Measurements from ENCODE around the gene OSBPL1A. TPM values are rescaled to one million over a fixed set of nuclear protein-coding genes. Genes with fewer than 3 reads are reported as not detected.

Gene OSBPL1A
- total and polyA plus RNA-seq, 2 experiments from 2014 or later: 24.6 to 31.3 TPM

- DNase-seq (ENCODE audit: low spot score): no peak
- 90% methylated on average over 5 of the region's 5 CpGs for WGBS (ENCODE audit: low lambda C conversion rate, missing lambda C conversion rate)
- Histone ChIP-seq H3K9me3 (ENCODE audit: low read depth) (no peaks in the 10 kb centered on the region), H3K9me2 (replicated peaks; ENCODE audit: insufficient read depth) (no peaks in the 10 kb centered on the region), H3K4me2 (no peak overlapping the region), H3K27me3 (no peaks in the 10 kb centered on the region), H3K27ac (no peak overlapping the region), H3K4me1 (ENCODE audit: insufficient read depth) (no peaks in the 10 kb centered on the region), H3K4me3 (no peak overlapping the region), H4K20me1 (ENCODE audit: insufficient read depth, poor library complexity, severe bottlenecking) (no peaks in the 10 kb centered on the region), H2AFZ (no peak overlapping the region), H3K36me3 (replicated peaks; ENCODE audit: insufficient read depth, low read depth) (no peaks in the 10 kb centered on the region), H3K79me2 (peaks cover 26% of the 10 kb centered on the region)
- TF ChIP-seq EZH2phosphoT487 (IDR thresholded peaks at IDR 0.05; ENCODE audit: low read depth, severe bottlenecking, unreplicated experiment) (no peak), EZH2 (IDR thresholded peaks at IDR 0.05; ENCODE audit: borderline replicate concordance) (no peak)
- TF ChIP-seq, protein P1, sequence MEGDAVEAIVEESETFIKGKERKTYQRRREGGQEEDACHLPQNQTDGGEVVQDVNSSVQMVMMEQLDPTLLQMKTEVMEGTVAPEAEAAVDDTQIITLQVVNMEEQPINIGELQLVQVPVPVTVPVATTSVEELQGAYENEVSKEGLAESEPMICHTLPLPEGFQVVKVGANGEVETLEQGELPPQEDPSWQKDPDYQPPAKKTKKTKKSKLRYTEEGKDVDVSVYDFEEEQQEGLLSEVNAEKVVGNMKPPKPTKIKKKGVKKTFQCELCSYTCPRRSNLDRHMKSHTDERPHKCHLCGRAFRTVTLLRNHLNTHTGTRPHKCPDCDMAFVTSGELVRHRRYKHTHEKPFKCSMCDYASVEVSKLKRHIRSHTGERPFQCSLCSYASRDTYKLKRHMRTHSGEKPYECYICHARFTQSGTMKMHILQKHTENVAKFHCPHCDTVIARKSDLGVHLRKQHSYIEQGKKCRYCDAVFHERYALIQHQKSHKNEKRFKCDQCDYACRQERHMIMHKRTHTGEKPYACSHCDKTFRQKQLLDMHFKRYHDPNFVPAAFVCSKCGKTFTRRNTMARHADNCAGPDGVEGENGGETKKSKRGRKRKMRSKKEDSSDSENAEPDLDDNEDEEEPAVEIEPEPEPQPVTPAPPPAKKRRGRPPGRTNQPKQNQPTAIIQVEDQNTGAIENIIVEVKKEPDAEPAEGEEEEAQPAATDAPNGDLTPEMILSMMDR (IDR thresholded peaks at IDR 0.05; ENCODE audit: poor library complexity): no peak
Measured at GRCh38 chr18:24244698-24245097, 152.9 kb downstream of the OSBPL1A start.

DNA sequence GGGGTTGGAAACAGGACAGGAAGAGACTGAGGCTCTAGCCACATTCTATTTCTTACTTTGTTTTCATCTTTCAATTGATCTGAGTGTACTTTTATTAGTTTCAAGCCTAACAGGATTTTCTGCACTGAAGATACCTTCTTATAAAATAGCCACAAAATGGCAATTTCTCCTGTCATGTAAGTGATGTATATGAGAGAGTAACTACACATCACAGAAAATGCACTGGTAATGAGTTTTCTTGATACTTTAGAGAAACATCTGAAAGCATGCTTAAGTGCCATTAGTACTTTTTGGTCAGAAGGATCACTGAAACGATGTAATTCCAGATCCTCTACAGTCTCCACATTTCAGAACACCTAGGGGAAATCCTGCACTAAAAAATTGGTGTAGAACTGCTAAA lies 153.9 kb downstream of the OSBPL1A start:
- H3K27ac ChIP-seq: no peak overlapping the region
- H3K79me2 ChIP-seq: peaks cover 24% of the 10 kb centered on the region
- H4K20me1 ChIP-seq (ENCODE audit: insufficient read depth, poor library complexity, severe bottlenecking): no peaks in the 10 kb centered on the region
- H3K4me3 ChIP-seq: no peak overlapping the region
- TF ChIP-seq, protein P1 (IDR thresholded peaks at IDR 0.05; ENCODE audit: poor library complexity): no peak
- TF ChIP-seq EZH2phosphoT487 (IDR thresholded peaks at IDR 0.05; ENCODE audit: low read depth, severe bottlenecking, unreplicated experiment) (no peak), EZH2 (IDR thresholded peaks at IDR 0.05; ENCODE audit: borderline replicate concordance) (no peak)
- WGBS (ENCODE audit: low lambda C conversion rate, missing lambda C conversion rate): 54% methylated on average over 1 of the region's 1 CpG
- H3K9me2 ChIP-seq (replicated peaks; ENCODE audit: insufficient read depth): no peaks in the 10 kb centered on the region
- H3K36me3 ChIP-seq (replicated peaks; ENCODE audit: insufficient read depth, low read depth): no peaks in the 10 kb centered on the region
- no peaks in the 10 kb centered on the region for H3K4me1 ChIP-seq (ENCODE audit: insufficient read depth)
- no peak overlapping the region for H3K4me2 ChIP-seq
- no peak for DNase-seq (ENCODE audit: low spot score)
- H2AFZ ChIP-seq: no peak overlapping the region
- H3K27me3 ChIP-seq: no peaks in the 10 kb centered on the region
- H3K9me3 ChIP-seq (ENCODE audit: low read depth): no peaks in the 10 kb centered on the region

DNA sequence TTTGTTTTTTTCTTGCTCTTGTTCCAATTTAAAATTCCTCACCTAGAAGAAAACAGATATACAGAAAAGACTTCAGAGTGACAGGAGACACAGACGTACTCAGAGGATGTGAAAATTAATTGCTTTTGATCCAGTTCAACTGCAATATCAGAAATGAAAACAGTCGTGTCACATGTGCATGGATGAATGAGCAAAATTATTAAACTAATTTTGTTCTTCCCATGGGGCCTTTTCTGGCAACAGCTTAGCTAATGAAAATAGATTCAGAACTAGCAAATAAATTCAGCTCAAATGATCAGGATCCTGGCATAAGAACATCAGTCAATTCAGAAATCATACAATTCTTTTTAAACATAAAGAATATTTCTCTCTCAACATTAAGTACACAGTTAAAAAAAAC lies 158.3 kb downstream of the OSBPL1A start:
- no peak for TF ChIP-seq EZH2phosphoT487 (IDR thresholded peaks at IDR 0.05; ENCODE audit: low read depth, severe bottlenecking, unreplicated experiment)
- TF ChIP-seq, protein P1 (IDR thresholded peaks at IDR 0.05; ENCODE audit: poor library complexity): no peak
- no peak for TF ChIP-seq EZH2 (IDR thresholded peaks at IDR 0.05; ENCODE audit: borderline replicate concordance)
- Histone ChIP-seq H2AFZ (no peak overlapping the region), H3K4me1 (ENCODE audit: insufficient read depth) (peaks cover 7% of the 10 kb centered on the region), H3K9me3 (ENCODE audit: low read depth) (no peaks in the 10 kb centered on the region), H3K9me2 (replicated peaks; ENCODE audit: insufficient read depth) (no peaks in the 10 kb centered on the region), H3K36me3 (replicated peaks; ENCODE audit: insufficient read depth, low read depth) (no peaks in the 10 kb centered on the region), H3K4me3 (no peak overlapping the region), H3K4me2 (no peak overlapping the region), H3K79me2 (peaks cover 7% of the 10 kb centered on the region), H3K27me3 (no peaks in the 10 kb centered on the region), H4K20me1 (ENCODE audit: insufficient read depth, poor library complexity, severe bottlenecking) (no peaks in the 10 kb centered on the region), H3K27ac (no peak overlapping the region)
- DNase-seq (ENCODE audit: low spot score): no peak
- 95% methylated on average over 2 of the region's 2 CpGs for WGBS (ENCODE audit: low lambda C conversion rate, missing lambda C conversion rate)

DNA sequence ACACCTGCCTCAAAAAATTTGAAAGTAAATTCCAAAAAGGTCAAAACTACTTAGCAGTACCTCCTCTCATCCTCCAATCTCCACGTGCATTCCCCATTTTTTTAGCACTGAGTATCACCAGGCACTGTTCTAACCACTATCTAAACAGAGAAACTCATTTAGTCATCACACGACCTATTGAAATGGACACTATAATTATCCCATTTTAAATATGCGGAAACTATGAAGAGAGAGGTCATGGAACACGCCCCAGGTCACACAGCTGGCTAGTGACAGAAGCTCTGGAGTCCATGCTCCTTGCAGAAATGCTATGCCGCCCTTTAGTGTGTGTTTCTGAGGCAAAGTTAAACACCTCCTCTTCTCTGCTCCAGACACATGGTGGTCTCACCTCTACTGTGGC lies 159.2 kb downstream of the OSBPL1A start:
- H3K4me2 ChIP-seq: no peak overlapping the region
- TF ChIP-seq EZH2 (IDR thresholded peaks at IDR 0.05; ENCODE audit: borderline replicate concordance) (no peak), EZH2phosphoT487 (IDR thresholded peaks at IDR 0.05; ENCODE audit: low read depth, severe bottlenecking, unreplicated experiment) (no peak)
- TF ChIP-seq, protein P1 (IDR thresholded peaks at IDR 0.05; ENCODE audit: poor library complexity): no peak
- no peaks in the 10 kb centered on the region for H3K36me3 ChIP-seq (replicated peaks; ENCODE audit: insufficient read depth, low read depth)
- H4K20me1 ChIP-seq (ENCODE audit: insufficient read depth, poor library complexity, severe bottlenecking): no peaks in the 10 kb centered on the region
- H3K27ac ChIP-seq: no peak overlapping the region
- H3K79me2 ChIP-seq: peaks cover 3% of the 10 kb centered on the region
- no peaks in the 10 kb centered on the region for H3K9me3 ChIP-seq (ENCODE audit: low read depth)
- no peak for DNase-seq (ENCODE audit: low spot score)
- no peaks in the 10 kb centered on the region for H3K9me2 ChIP-seq (replicated peaks; ENCODE audit: insufficient read depth)
- no peak overlapping the region for H3K4me3 ChIP-seq
- 64% methylated on average over 5 of the region's 5 CpGs for WGBS (ENCODE audit: low lambda C conversion rate, missing lambda C conversion rate)
- H3K27me3 ChIP-seq: no peaks in the 10 kb centered on the region
- no peak overlapping the region for H2AFZ ChIP-seq
- peaks cover 17% of the 10 kb centered on the region for H3K4me1 ChIP-seq (ENCODE audit: insufficient read depth)
